Heart left ventricle (tissue), 13 donors: ENCODE measurements around the gene SEZ6L.

ENCODE experiments used
- POLR2A ChIP-seq, 2 donors: fragments of 450-650 bp; IDR thresholded peaks; one replicate each; pipeline ENCODE4 v1.6.1; 2017; ENCODE audit warnings: antibody characterized with exemption in 2 of 2, mild to moderate bottlenecking in 2 of 2, moderate library complexity in 2 of 2
- TF ChIP-seq, protein P1 (sequence below), 12 donors: fragments of 200-600 bp; sonication (generic) in 4 of 12; IDR thresholded peaks; one replicate each; pipeline versions ENCODE4 v1.5.0 to v1.8.0; 2018 to 2022; ENCODE audit warnings: antibody characterized with exemption in 12 of 12, mild to moderate bottlenecking in 5 of 12
- donor health status: ischemic (EF 13 %, LVEDD 7.1; RV severe dilation, severe dysfunction).
- donor health status: DM: no; HTN: yes; CAD: no.
- donor health status: DM: no; HTN: no; CAD: no.
- donor health status: ischemic (EF 25% LVEDD 6.9; RV normal size, moderate dysfunction).
- donor health status: ischemic (EF 25% LVEDD 5.7; RV mildly dilated, moderate dysfunction).
- donor health status: ischemic (EF 35%, LVEDD 5.7; RV mildly dilated, moderate dysfunction).
- donor health status: nonischemic (EF 11% LVEDD 7.7; RV severe dilation, severe dysfunction).
- donor health status: DM: yes; HTN: yes; CAD: no.
- donor health status: PGD.
- donor health status: ischemic (EF 29% LVEDD 5.4; RV normal size, mild dysfunction).
- donor health status: nonischemic (EF 23%, LVEDD 6.1; RV moderate dilation, normal function).

DNA sequence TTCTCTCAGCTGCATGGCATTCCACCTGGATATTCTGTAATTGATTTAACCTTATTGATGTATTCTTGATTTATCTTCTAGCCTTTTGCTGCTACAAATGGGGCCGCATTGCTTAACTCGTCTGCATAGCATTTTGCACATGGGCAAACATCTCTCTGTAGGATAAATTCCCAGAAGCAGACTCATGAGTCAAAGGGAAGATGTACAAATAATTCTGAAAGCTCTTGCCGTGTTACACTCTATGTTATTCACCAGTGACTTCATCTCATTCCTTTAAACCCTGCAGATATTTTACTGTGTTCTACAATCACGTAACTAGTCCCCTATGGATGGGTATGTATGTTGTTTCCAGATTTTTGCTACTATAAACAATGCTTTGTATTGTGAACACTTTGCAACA is 112.7 kb downstream of the SEZ6L start:
- no peak for TF ChIP-seq POLR2A (IDR thresholded peaks at IDR 0.05)
- TF ChIP-seq, protein P1, sequence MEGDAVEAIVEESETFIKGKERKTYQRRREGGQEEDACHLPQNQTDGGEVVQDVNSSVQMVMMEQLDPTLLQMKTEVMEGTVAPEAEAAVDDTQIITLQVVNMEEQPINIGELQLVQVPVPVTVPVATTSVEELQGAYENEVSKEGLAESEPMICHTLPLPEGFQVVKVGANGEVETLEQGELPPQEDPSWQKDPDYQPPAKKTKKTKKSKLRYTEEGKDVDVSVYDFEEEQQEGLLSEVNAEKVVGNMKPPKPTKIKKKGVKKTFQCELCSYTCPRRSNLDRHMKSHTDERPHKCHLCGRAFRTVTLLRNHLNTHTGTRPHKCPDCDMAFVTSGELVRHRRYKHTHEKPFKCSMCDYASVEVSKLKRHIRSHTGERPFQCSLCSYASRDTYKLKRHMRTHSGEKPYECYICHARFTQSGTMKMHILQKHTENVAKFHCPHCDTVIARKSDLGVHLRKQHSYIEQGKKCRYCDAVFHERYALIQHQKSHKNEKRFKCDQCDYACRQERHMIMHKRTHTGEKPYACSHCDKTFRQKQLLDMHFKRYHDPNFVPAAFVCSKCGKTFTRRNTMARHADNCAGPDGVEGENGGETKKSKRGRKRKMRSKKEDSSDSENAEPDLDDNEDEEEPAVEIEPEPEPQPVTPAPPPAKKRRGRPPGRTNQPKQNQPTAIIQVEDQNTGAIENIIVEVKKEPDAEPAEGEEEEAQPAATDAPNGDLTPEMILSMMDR (IDR thresholded peaks at IDR 0.05), result no peak
